ENCODE results near the gene NFATC2. TPM values are rescaled to one million over a fixed set of nuclear protein-coding genes. Genes with fewer than 3 reads are reported as not detected.
A peak's percentile ranks its signal among the peaks of the same experiment; 100 is the strongest.

Gene NFATC2
- total RNA-seq (2021) (6.3 and 6.8 TPM in 2 replicates), Bru-seq, nascent RNA (percentile 54 among the genes with signal in this experiment), BruChase-seq, experiment 1, labeled RNA remaining after a 2-hour chase (percentile 53 among the genes with signal in this experiment), BruChase-seq, experiment 2, labeled RNA remaining after a 6-hour chase (percentile 51 among the genes with signal in this experiment)
- long read RNA-seq, full-length matches to known transcripts, result 1 of 4 reads
- long read RNA-seq, partial matches to known transcripts, result 2 of 4 reads
- long read RNA-seq, other reads (novel, unspliced or antisense), result 1 of 4 reads

DNA sequence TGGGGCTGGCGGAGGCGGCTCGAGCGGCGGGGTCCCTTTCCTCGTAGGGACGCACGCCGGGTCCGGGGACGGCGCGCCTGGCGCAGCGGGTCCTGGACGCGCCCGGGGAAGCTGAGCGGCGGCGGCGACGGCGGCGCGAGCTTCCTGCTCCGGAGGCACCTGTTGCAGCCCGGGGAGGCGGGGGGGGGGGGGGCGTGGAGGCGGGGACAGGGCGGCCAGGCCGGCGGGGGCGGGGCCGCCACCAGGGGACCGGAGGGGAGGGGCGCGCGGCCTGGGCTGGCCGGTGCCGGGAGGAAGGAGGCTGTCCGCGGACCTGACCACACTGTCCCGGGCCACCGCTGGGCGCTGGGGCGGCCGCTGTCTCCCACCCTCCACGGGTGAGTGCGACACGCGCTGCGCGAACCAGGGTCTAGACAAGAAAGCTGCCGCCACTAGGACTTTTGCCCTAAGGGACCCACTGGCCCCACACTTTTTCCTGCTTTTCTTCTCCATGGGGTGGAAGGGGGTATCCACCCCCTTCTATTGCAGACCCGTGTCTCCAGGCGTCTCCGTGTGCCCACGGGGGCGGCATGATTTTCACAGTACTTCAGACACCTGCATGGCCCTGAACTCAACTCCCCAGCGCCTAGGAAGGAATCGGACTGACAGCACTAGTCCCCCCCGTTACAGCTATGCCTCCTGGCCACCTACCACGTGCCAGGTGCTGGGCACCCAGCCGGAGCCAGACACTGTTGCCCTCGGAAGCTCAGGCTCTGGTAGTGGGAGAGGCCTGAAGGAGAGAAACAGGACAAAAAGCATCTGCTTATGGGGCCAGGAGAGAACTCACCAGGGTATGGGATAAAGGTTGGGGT is at the start of gene NFATC2:
Gene NFATC2, minus strand, starts transcription at position 149 of the 851 bp plus-strand sequence. CDS start 220 bp downstream, outside the sequence.
- POLR2A ChIA-PET (ENCODE audit: unreplicated experiment), result interaction anchor here (0.7 kb wide), 3 partner anchors 83 to 545 kb away, joined by 3 to 14 read pairs (median 5); no protein-coding TSS in a partner anchor
- intact Hi-C loops (cut with micrococcal nuclease; ENCODE audit: unreplicated experiment), result no loop called here
- DNase-seq, result peak in 1 of 2 experiments; percentile 76

GRCh38 chr20:51591871-51592270 is 49.4 kb upstream of the NFATC2 start:
- H3K4me2 ChIP-seq, result no peak overlapping the region
- intact Hi-C loops (cut with micrococcal nuclease; ENCODE audit: unreplicated experiment), result no loop called here
- DNase-seq, result no peak
- no peak overlapping the region for H3K4me3 ChIP-seq
- H2AFZ ChIP-seq, result no peak overlapping the region
- no peaks in the 10 kb centered on the region for H3K27me3 ChIP-seq (ENCODE audit: insufficient read depth, low read depth)
- no peak for TF ChIP-seq CTCF (conservative IDR thresholded peaks at IDR 0.05)
- TF ChIP-seq EZH2 (IDR thresholded peaks at IDR 0.05; ENCODE audit: low read depth), result no peak
- H3K27ac ChIP-seq, result no peak overlapping the region
- no peaks in the 10 kb centered on the region for H3F3A ChIP-seq (ENCODE audit: insufficient read depth, low read depth)
- H3K4me1 ChIP-seq (replicated peaks; ENCODE audit: insufficient read depth), result peaks cover 10% of the 10 kb centered on the region
- no TSS peak for BruUV-seq (replicated peaks)
- POLR2A ChIA-PET (ENCODE audit: unreplicated experiment), result interaction anchor here (0.6 kb wide), 1 partner anchor 183 kb away, joined by 3 read pairs; no protein-coding TSS in a partner anchor
- no peaks in the 10 kb centered on the region for H3K9me3 ChIP-seq (ENCODE audit: insufficient read depth, low read depth)
- no peaks in the 10 kb centered on the region for H4K20me1 ChIP-seq (ENCODE audit: insufficient read depth)
- H3K79me2 ChIP-seq (ENCODE audit: low read depth), result no peaks in the 10 kb centered on the region
- H3K36me3 ChIP-seq (ENCODE audit: low read depth), result no peaks in the 10 kb centered on the region
- no peaks in the 10 kb centered on the region for H3K9me2 ChIP-seq (ENCODE audit: insufficient read depth)
- CTCF ChIA-PET, result no interaction called here

More for the DNA sequence above, at the start of gene NFATC2:
- BruUV-seq (replicated peaks), result no TSS peak
- CTCF ChIA-PET, result interaction anchor here (0.6 to 1.0 kb wide), 4 partner anchors 20 to 1419 kb away, joined by 6 to 12 read pairs (median 8); no protein-coding TSS in a partner anchor
- peaks cover 12% of the 10 kb centered on the region for H3K4me1 ChIP-seq (replicated peaks; ENCODE audit: insufficient read depth)
- peaks cover 36% of the 10 kb centered on the region for H3K27me3 ChIP-seq (ENCODE audit: insufficient read depth, low read depth)
- peaks cover 7% of the 10 kb centered on the region; the same call in 1 of the 2 replicates for H3F3A ChIP-seq (ENCODE audit: insufficient read depth, low read depth)
- peak within 1 kb of the TSS; percentile 90 for H2AFZ ChIP-seq
- H3K27ac ChIP-seq, result no peak within 1 kb of the TSS
- no peak for TF ChIP-seq EZH2 (IDR thresholded peaks at IDR 0.05; ENCODE audit: low read depth)
- TF ChIP-seq CTCF (conservative IDR thresholded peaks at IDR 0.05), result no peak
- H3K36me3 ChIP-seq (ENCODE audit: low read depth), result peaks cover 7% of the 10 kb centered on the region; the same call in 1 of the 2 replicates
- H3K9me3 ChIP-seq (ENCODE audit: insufficient read depth, low read depth), result no peaks in the 10 kb centered on the region; the same call in 1 of the 2 replicates
- H4K20me1 ChIP-seq (ENCODE audit: insufficient read depth), result no peaks in the 10 kb centered on the region
- peaks cover 3% of the 10 kb centered on the region; the same call in 1 of the 2 replicates for H3K79me2 ChIP-seq (ENCODE audit: low read depth)
- peak within 1 kb of the TSS; percentile 90 for H3K4me3 ChIP-seq
- H3K9me2 ChIP-seq (ENCODE audit: insufficient read depth), result no peaks in the 10 kb centered on the region
- H3K4me2 ChIP-seq, result peak within 1 kb of the TSS; percentile 89

GRCh38 chr20:51588762-51589161 is 46.2 kb upstream of the NFATC2 start:
- H3K36me3 ChIP-seq (ENCODE audit: low read depth), result no peaks in the 10 kb centered on the region
- no peaks in the 10 kb centered on the region for H3F3A ChIP-seq (ENCODE audit: insufficient read depth, low read depth)
- no peaks in the 10 kb centered on the region for H3K27me3 ChIP-seq (ENCODE audit: insufficient read depth, low read depth)
- H3K4me1 ChIP-seq (replicated peaks; ENCODE audit: insufficient read depth), result peaks cover 8% of the 10 kb centered on the region; the same call in 1 of the 2 replicates
- no peaks in the 10 kb centered on the region for H4K20me1 ChIP-seq (ENCODE audit: insufficient read depth)
- intact Hi-C loops (cut with micrococcal nuclease; ENCODE audit: unreplicated experiment), result no loop called here
- H3K79me2 ChIP-seq (ENCODE audit: low read depth), result no peaks in the 10 kb centered on the region
- H3K27ac ChIP-seq, result no peak overlapping the region
- no peak overlapping the region for H3K4me3 ChIP-seq
- BruUV-seq (replicated peaks), result no TSS peak
- H3K9me3 ChIP-seq (ENCODE audit: insufficient read depth, low read depth), result no peaks in the 10 kb centered on the region
- POLR2A ChIA-PET (ENCODE audit: unreplicated experiment), result no interaction called here
- no peak for TF ChIP-seq EZH2 (IDR thresholded peaks at IDR 0.05; ENCODE audit: low read depth)
- no peak for TF ChIP-seq CTCF (conservative IDR thresholded peaks at IDR 0.05)
- CTCF ChIA-PET, result no interaction called here
- no peak overlapping the region for H3K4me2 ChIP-seq
- no peak for DNase-seq
- no peaks in the 10 kb centered on the region for H3K9me2 ChIP-seq (ENCODE audit: insufficient read depth)
- H2AFZ ChIP-seq, result no peak overlapping the region

Data from PC-9 (cell line).